GM12872 (cell line): ENCODE results near the gene SHMT2.

Experiments
- CTCF ChIP-seq: IDR thresholded peaks from 3 replicates; pipeline ENCODE4 v1.5.1; 2011; ENCODE audit warnings: low read depth, mild to moderate bottlenecking, low read length, moderate library complexity; ENCODE audit not compliant: insufficient read depth

SHMT2 gene

DNA sequence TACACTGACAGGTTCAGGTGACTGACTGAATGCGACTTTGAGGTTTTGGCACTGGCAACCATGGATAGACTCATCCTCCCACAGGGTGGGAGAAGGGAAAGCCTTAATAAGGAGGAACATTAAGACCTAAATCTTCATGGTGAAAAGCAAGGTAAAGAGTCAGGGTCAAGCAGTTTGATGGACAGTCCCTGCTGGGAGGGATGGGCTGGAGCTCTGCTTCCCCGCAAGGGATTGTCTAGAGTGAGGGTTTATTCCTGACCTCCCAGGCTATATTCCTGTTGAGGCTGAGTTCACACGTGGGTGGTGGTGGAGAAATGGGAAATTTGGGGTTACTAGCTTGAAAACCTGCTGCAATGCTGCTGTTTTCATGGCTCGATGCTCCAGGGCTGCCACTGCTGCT is 30.9 kb downstream of the SHMT2 start:
- no peak for TF ChIP-seq CTCF

GRCh38 chr12:57261428-57261865 is 31.9 kb downstream of the SHMT2 start:
- TF ChIP-seq CTCF: no peak

- no peak for TF ChIP-seq CTCF
Observed at GRCh38 chr12:57262126-57262822, 32.8 kb downstream of the SHMT2 start.

DNA sequence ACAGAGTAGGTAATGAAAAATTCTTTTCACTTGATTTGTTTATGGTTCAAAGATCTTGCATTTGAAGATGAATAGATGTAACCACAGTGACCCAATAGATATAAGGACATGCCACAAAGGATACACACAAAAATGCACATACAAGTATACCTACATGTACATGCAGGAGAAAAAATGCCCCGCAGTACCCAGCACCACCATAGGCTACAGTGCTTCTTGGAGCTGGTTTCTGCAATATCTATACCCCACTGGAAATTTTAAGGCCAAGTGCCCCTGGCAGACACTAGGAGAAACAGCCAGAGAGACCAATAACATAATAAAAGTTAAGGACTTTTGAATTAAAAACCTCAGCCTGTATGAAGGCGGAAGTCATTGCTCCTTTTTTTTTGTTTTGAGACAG is 33.6 kb downstream of the SHMT2 start:
- no peak for TF ChIP-seq CTCF

DNA sequence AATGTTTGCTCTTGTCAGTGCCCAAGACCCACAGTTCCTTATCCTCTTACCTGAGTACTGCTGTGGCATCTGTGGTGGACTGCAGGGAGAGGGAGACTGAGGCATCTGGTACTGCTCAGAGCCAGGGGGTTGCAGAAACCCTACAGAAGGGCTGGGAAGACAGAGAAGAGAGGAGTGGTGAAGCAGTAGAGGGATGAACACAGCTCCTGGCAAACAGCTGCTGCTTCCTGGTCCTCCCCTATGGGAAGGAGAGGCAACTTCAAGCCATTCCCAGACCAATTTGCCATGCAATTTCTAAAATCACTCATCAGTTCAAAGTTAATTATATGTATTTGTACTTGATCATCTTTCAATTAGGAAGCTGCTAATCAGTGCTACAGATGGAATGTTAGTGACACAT is 37.2 kb downstream of the SHMT2 start:
- TF ChIP-seq CTCF: no peak

GRCh38 chr12:57268264-57268663 is 38.8 kb downstream of the SHMT2 start:
- no peak for TF ChIP-seq CTCF

DNA sequence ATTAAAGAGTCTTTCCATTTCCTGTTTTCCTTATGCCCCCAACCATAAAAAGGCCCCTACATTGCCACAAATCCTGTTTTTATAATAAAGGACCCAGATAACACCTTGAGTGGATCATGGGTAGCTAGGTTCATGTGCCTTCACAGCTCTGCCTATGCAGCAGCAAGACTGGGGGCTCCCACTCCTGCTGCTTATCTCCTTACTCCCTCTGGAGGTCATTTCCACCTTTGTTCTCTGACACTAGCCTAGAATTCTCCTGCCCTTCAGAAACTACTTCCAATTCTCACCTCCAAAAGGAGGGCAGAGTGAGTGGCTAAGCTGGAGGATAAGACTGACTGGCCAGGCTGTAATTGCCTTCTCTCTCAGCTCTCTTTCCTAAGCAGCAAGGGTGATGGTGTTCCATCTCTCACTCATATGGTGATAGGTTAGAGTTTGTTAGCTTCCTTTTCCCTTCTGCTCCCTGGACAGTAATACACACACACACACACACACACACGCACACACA is 41.5 kb downstream of the SHMT2 start:
- TF ChIP-seq CTCF: no peak
